ENCODE results near the gene ESD.

DNA sequence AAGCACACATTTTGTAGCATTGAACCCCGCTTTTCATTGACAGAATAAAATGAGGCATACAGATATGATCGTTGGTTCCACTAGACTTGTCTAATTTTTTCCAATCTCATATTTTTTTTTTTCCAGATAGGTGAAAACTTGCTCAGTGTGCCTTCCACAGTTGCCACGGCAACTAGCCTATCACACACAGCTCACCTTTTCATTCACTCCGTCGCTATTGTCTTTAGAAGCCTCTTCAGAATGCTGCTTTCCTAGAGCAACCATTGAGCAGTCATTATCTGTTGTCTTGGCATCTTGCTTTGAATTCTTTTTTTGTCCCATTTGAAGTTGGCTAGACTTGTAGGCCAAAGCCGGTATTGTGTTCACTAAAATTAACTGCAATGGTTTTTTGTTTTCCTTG, 37.7 kb upstream of the ESD start:
- TF ChIP-seq GATA2 (IDR thresholded peaks at IDR 0.05; ENCODE audit: low read depth, low read length), result no peak
- TF ChIP-seq GATA3 (IDR thresholded peaks at IDR 0.05; ENCODE audit: low read depth, low read length), result no peak
